GM12874 (cell line): ENCODE measurements around the gene ZNF587.

Source experiments
- CTCF ChIP-seq: IDR thresholded peaks from 2 replicates; pipeline ENCODE4 v1.5.1; 2011; ENCODE audit warnings: low read depth, mild to moderate bottlenecking, control low read depth, low read length, moderate library complexity; ENCODE audit not compliant: insufficient read depth

ZNF587 gene

DNA sequence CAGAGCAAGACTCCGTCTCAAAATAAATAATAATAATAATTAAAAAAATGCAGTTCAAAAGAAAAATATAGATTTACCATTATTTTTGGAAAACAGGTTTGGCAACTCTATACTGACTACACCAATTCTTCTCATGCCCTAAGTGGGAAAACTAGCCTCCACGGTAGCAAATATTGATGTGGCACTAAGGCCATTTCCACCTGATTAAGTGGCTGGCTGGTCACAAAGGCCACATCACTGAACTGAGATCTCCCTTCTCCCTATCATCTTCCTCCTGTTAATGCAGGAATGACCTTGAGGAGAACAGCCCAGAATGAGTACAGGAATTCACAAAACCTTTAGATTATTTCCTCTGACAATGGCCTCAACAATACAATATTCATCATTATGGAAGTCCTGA is 20.6 kb downstream of the ZNF587 start:
- TF ChIP-seq CTCF = no peak

GRCh38 chr19:57872450-57872849 is 22.8 kb downstream of the ZNF587 start:
- TF ChIP-seq CTCF = no peak

DNA sequence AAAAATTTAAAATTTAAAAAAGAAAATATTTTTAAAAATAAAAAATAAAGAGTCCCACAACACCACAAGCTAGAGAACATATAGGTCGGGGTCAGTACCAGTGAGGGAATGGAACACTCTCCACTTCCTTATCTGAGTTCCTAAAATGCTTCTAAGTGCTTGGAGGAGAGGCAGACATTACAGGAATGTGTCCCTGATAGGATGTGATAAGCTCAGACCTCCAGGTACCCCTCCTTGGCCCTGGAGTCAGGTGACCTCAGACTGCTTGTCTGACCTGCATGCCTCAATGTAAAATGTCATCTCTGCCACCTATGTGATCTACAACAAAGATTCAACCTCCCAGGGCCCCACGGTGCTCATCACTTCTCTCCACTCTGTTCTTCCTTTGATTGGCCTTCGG is 36.4 kb downstream of the ZNF587 start:
- no peak for TF ChIP-seq CTCF

- no peak for TF ChIP-seq CTCF
These were observed 37.7 kb downstream of the ZNF587 start for GRCh38 chr19:57887195-57887941.

- no peak for TF ChIP-seq CTCF
These were observed 38.5 kb downstream of the ZNF587 start for GRCh38 chr19:57888107-57888559.

GRCh38 chr19:57888560-57889231 is 39.0 kb downstream of the ZNF587 start, which contains the start of gene ZNF814:
Gene ZNF814 (minus strand): TSS chr19:57889037. CDS start chr19:57888802, 235 bp downstream.
- no peak for TF ChIP-seq CTCF

DNA sequence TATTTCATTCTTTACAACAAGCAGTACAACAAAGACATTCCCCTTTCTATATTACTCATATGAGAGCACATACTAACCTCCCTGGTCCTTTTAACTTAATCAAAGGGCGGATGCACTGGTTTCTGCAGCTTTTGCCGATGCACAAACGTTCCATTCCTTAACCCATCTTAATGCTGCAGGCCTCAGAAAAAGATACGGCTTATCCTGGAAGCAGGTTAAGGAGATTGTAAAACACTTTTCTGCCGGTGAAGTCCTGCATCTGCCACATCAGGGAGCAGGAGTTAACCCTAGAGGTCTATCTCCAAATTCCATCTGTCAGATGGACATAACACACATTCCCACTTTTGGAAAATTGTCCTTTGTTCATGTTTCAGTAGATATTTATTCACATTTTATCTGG is 50.7 kb downstream of the ZNF587 start:
- no peak for TF ChIP-seq CTCF
